IMR-90 (cell line): ENCODE measurements around the gene KCTD16. TPM values are rescaled to one million over a fixed set of nuclear protein-coding genes. Genes with fewer than 3 reads are reported as not detected.

Experiments used
- ATAC-seq: fragments of 200-7000 bp; cut with Tn5 transposase; 2 replicates; pipeline ENCODE4 v1.9.1; 2020; ENCODE audit warnings: low read depth, mild to moderate bottlenecking, moderate library complexity
- BruUV-seq: library from RNA; stranded (reverse); fragments of 400-500 nt; replicated peaks from 2 replicates; lab custom pipeline; 2021; lab: Mats Ljungman, UMichigan
- CTCF ChIA-PET: fragments of 300-600 bp; formaldehyde crosslinking; extraction: SDS; loops from one replicate; lab custom pipeline; 2021; ENCODE audit warnings: antibody characterized with exemption; lab: Yijun Ruan, JAX
- POLR2A ChIA-PET: fragments of 300-600 bp; sonication (Branson Sonifier 250); formaldehyde crosslinking; loops from one replicate; lab custom pipeline; 2022; ENCODE audit warnings: antibody characterized with exemption; ENCODE audit not compliant: unreplicated experiment; lab: Charles Lee
- DNase-seq: peaks from one replicate; pipeline ENCODE4 v3.0.0; 2013
- H2AFZ ChIP-seq: replicated peaks from 2 replicates; pipeline ENCODE3; 2013; ENCODE audit warnings: low read length, mild to moderate bottlenecking; ENCODE audit not compliant: poor library complexity
- H2AK5ac ChIP-seq: 2 replicates; pipeline ENCODE4 v1.6.1; 2013; ENCODE audit warnings: low read depth, low read length, inconsistent platforms
- H2AK9ac ChIP-seq: replicated peaks from 2 replicates; pipeline ENCODE3; 2013; ENCODE audit warnings: mild to moderate bottlenecking, low read depth, low read length, moderate library complexity; ENCODE audit not compliant: poor library complexity
- H2BK120ac ChIP-seq: 2 replicates; pipeline ENCODE4 v1.6.1; 2013; ENCODE audit warnings: low read depth, low read length, inconsistent platforms
- H2BK15ac ChIP-seq: 3 replicates; pipeline ENCODE4 v1.6.1; 2013; ENCODE audit warnings: low read depth, low read length, inconsistent platforms
- H2BK20ac ChIP-seq: 2 replicates; pipeline ENCODE4 v1.6.1; 2013; ENCODE audit warnings: low read depth, mild to moderate bottlenecking, inconsistent platforms, low read length, moderate library complexity
- H2BK5ac ChIP-seq: 2 replicates; pipeline ENCODE4 v1.6.1; 2013; ENCODE audit warnings: mild to moderate bottlenecking, low read depth, low read length, inconsistent platforms; ENCODE audit not compliant: poor library complexity, severe bottlenecking
- H3K14ac ChIP-seq: replicated peaks from 2 replicates; pipeline ENCODE4 v1.6.1; 2013; ENCODE audit warnings: low read depth, low read length, inconsistent platforms
- H3K18ac ChIP-seq: 2 replicates; pipeline ENCODE4 v1.6.1; 2013; ENCODE audit warnings: low read depth, low read length, control low read depth
- H3K23ac ChIP-seq: 2 replicates; pipeline ENCODE4 v1.6.1; 2013; ENCODE audit warnings: low read depth, low read length, inconsistent platforms
- H3K27ac ChIP-seq: 2 replicates; pipeline ENCODE4 v1.5.1; 2013; ENCODE audit warnings: mild to moderate bottlenecking, control low read depth, low read length; ENCODE audit not compliant: insufficient read depth
- H3K27me3 ChIP-seq: 2 replicates; pipeline ENCODE4 v1.6.1; 2013; ENCODE audit warnings: low read length; ENCODE audit not compliant: control insufficient read depth, insufficient read depth
- H3K36me3 ChIP-seq: 2 replicates; pipeline ENCODE4 v1.6.1; 2013; ENCODE audit warnings: low read length, mixed read lengths; ENCODE audit not compliant: control insufficient read depth, insufficient read depth
- H3K4ac ChIP-seq: 2 replicates; pipeline ENCODE4 v1.6.1; 2013; ENCODE audit warnings: low read depth, low read length, inconsistent platforms
- H3K4me1 ChIP-seq: 2 replicates; pipeline ENCODE4 v1.6.1; 2013; ENCODE audit warnings: low read length, mixed read lengths; ENCODE audit not compliant: control insufficient read depth, insufficient read depth
- H3K4me2 ChIP-seq: 2 replicates; pipeline ENCODE4 v1.6.1; 2013; ENCODE audit warnings: low read depth, mild to moderate bottlenecking, control low read depth, low read length, moderate library complexity
- H3K4me3 ChIP-seq: 2 replicates; pipeline ENCODE4 v1.5.1; 2013; ENCODE audit warnings: low read depth, mild to moderate bottlenecking, control low read depth, low read length, moderate library complexity; ENCODE audit not compliant: insufficient read depth
- H3K56ac ChIP-seq: 2 replicates; pipeline ENCODE4 v1.6.1; 2013; ENCODE audit warnings: low read length, inconsistent platforms; ENCODE audit not compliant: insufficient read depth; ENCODE audit errors: extremely low read depth
- H3K79me1 ChIP-seq, 2 experiments: 2 replicates each; pipeline ENCODE4 v1.6.1; 2013; ENCODE audit warnings: low read length in 2 of 2, inconsistent platforms in 1 of 2, low read depth in 1 of 2
- H3K9ac ChIP-seq: 2 replicates; pipeline ENCODE4 v1.6.1; 2013; ENCODE audit warnings: low read depth, low read length, control low read depth
- H3K9me1 ChIP-seq: 2 replicates; pipeline ENCODE4 v1.6.1; 2013; ENCODE audit warnings: low read length, inconsistent platforms; ENCODE audit not compliant: insufficient read depth
- H3K9me3 ChIP-seq: 2 replicates; pipeline ENCODE4 v1.6.1; 2013; ENCODE audit warnings: low read length; ENCODE audit not compliant: control insufficient read depth, insufficient read depth
- H4K20me1 ChIP-seq: 2 replicates; pipeline ENCODE4 v1.6.1; 2013; ENCODE audit warnings: low read length, inconsistent platforms; ENCODE audit not compliant: insufficient read depth
- H4K5ac ChIP-seq: 2 replicates; pipeline ENCODE4 v1.6.1; 2013; ENCODE audit warnings: mild to moderate bottlenecking, low read depth, low read length, control low read depth
- H4K8ac ChIP-seq, 2 experiments: 2 replicates each; pipeline ENCODE4 v1.6.1; 2013; ENCODE audit warnings: low read depth in 2 of 2, low read length in 2 of 2, control low read depth in 1 of 2, inconsistent platforms in 1 of 2
- H4K91ac ChIP-seq: 2 replicates; pipeline ENCODE4 v1.6.1; 2013; ENCODE audit warnings: low read depth, low read length, inconsistent platforms; ENCODE audit not compliant: insufficient read depth
- BHLHE40 ChIP-seq: fragments of 150-350 bp; IDR thresholded peaks from 2 replicates; pipeline ENCODE4 v1.6.1; 2016; ENCODE audit warnings: mild to moderate bottlenecking, low read depth, low read length
- CEBPB ChIP-seq: IDR thresholded peaks from 2 replicates; pipeline ENCODE4 v1.6.1; 2012; ENCODE audit warnings: low read depth, low read length, improper control_type of control experiment
- CHD1 ChIP-seq: IDR thresholded peaks from 2 replicates; pipeline ENCODE4 v1.6.1; 2012; ENCODE audit warnings: low read depth, low read length, improper control_type of control experiment
- FOS ChIP-seq: fragments of 150-350 bp; IDR thresholded peaks from 2 replicates; pipeline ENCODE4 v1.6.1; 2016; ENCODE audit warnings: low read depth, low read length
- MAFK ChIP-seq: IDR thresholded peaks from 2 replicates; pipeline ENCODE4 v1.6.1; 2012; ENCODE audit warnings: low read depth, low read length, improper control_type of control experiment
- MAZ ChIP-seq: IDR thresholded peaks from 2 replicates; pipeline ENCODE4 v1.6.1; 2012; ENCODE audit warnings: low read depth, mild to moderate bottlenecking, low read length, improper control_type of control experiment, moderate library complexity, borderline replicate concordance
- MXI1 ChIP-seq: IDR thresholded peaks from 2 replicates; pipeline ENCODE4 v1.6.1; 2012; ENCODE audit warnings: low read depth, mild to moderate bottlenecking, low read length, moderate library complexity, borderline replicate concordance
- NFE2L2 ChIP-seq: fragments of 150-350 bp; IDR thresholded peaks from 2 replicates; pipeline ENCODE4 v1.6.1; 2016; ENCODE audit warnings: low read depth, mild to moderate bottlenecking, low read length
- POLR2A ChIP-seq: IDR thresholded peaks from 2 replicates; pipeline ENCODE4 v1.6.1; 2012; ENCODE audit warnings: mild to moderate bottlenecking, low read depth, low read length
- RAD21 ChIP-seq: IDR thresholded peaks from 2 replicates; pipeline ENCODE4 v1.6.1; 2012; ENCODE audit warnings: low read length, improper control_type of control experiment
- RCOR1 ChIP-seq: IDR thresholded peaks from 2 replicates; pipeline ENCODE4 v1.6.1; 2012; ENCODE audit warnings: mild to moderate bottlenecking, low read length, improper control_type of control experiment; ENCODE audit not compliant: insufficient replicate concordance
- RFX5 ChIP-seq: IDR thresholded peaks from 2 replicates; pipeline ENCODE4 v1.8.0; 2012; ENCODE audit warnings: low read depth, mild to moderate bottlenecking, low read length, moderate library complexity
- SMC3 ChIP-seq: fragments of 150-350 bp; IDR thresholded peaks from 2 replicates; pipeline ENCODE4 v1.6.1; 2016; ENCODE audit warnings: low read depth, mild to moderate bottlenecking, antibody characterized with exemption, low read length, moderate library complexity
- WGBS, 2 experiments: methylation state at CpG; one replicate each; pipeline versions ENCODE4 v1.1.5 to v1.1.7; 2013; ENCODE audit warnings: missing lambda C conversion rate in 2 of 2; ENCODE audit not compliant: insufficient read length in 1 of 2; ENCODE audit errors: extremely low coverage in 2 of 2; 5-methylcytosine and 5-hydroxymethylcytosine counted together
- dilution Hi-C: fragments of 300-500 bp; cut with HindIII; formaldehyde crosslinking; loops from one replicate; pipeline ENCODE4 v1.14.3; 2018; ENCODE audit warnings: low sequenced_read_pairs; ENCODE audit not compliant: unreplicated experiment
- in situ Hi-C: fragments of 300-500 bp; cut with MboI; formaldehyde crosslinking; loops from 3 replicates; pipeline ENCODE4 v1.14.3; 2019; ENCODE audit warnings: low sequenced_read_pairs, inconsistent platforms, mixed read lengths
- intact Hi-C: fragments of 100-400 bp; cut with micrococcal nuclease; formaldehyde crosslinking; loops from 2 replicates; pipeline ENCODE4 v1.10.0; 2022
- polyA plus RNA-seq, 3 experiments: library from polyadenylated mRNA; depleted of rRNA; stranded (reverse); fragments of >200 nt; gene quantifications; 2 replicates each; pipeline ENCODE4 v1.2.3, GENCODE V29; 2012; ENCODE audit warnings: low replicate concordance in 1 of 3
- total RNA-seq: library from RNA; depleted of rRNA; stranded (reverse); fragments of >200 nt; gene quantifications from 2 replicates; pipeline ENCODE4 v1.2.3, GENCODE V29; 2012
- TF ChIP-seq, protein P1 (sequence below): conservative IDR thresholded peaks from 2 replicates; pipeline ENCODE4 v1.5.1; 2012; ENCODE audit warnings: mild to moderate bottlenecking, low read depth, low read length, improper control_type of control experiment
- TF ChIP-seq, protein P2 (sequence below): fragments of 150-350 bp; IDR thresholded peaks from 2 replicates; pipeline ENCODE4 v1.6.1; 2016; ENCODE audit warnings: low read depth, mild to moderate bottlenecking, low read length, moderate library complexity, borderline replicate concordance
- TF ChIP-seq, protein P3 (sequence below): fragments of 150-350 bp; IDR thresholded peaks from 2 replicates; pipeline ENCODE4 v1.6.1; 2017; ENCODE audit warnings: mild to moderate bottlenecking, antibody characterized with exemption, low read length, low read depth

KCTD16 gene
- total and polyA plus RNA-seq, 2 of the 4 experiments (the other 2 are of a cell fraction): 0.43 to 1.1 TPM

DNA sequence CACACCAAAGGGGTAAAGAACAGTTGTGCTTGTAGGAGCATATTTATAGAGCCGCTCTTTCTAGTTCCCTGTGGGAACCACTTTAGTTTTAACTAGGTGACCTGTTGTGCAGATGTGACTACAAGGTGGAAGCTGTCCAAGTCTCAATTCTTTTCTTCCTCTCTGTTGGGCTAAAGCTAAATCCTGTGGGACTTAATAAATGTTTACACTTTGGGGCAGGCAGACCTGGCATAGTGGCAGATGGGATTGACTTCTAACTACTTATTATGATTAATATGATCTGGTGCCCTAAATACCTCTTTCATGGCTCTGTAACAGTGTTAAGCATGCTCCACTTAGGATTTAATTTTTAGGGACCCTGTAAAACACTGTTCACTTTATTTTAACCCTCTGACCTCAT lies 265.3 kb downstream of the KCTD16 start:
- Histone ChIP-seq H3K9me3 (no peaks in the 10 kb centered on the region), H3K27ac (no peak overlapping the region), H2BK120ac (no peak overlapping the region), H4K91ac (no peak overlapping the region), H4K8ac (no peak overlapping the region), H4K5ac (no peak overlapping the region), H3K4me3 (no peak overlapping the region), H3K18ac (no peak overlapping the region), H3K56ac (no peak overlapping the region), H3K79me1 (no peaks in the 10 kb centered on the region), H3K36me3 (no peaks in the 10 kb centered on the region), H2BK5ac (no peak overlapping the region), H3K23ac (no peak overlapping the region), H2BK20ac (no peak overlapping the region), H3K27me3 (no peaks in the 10 kb centered on the region), H2AK5ac (no peak overlapping the region), H2AK9ac (no peak overlapping the region), H3K9ac (no peak overlapping the region), H3K4ac (no peak overlapping the region), H3K4me1 (no peaks in the 10 kb centered on the region), H3K14ac (no peak overlapping the region), H3K4me2 (no peak overlapping the region), H2AFZ (no peak overlapping the region), H3K9me1 (no peaks in the 10 kb centered on the region), H4K20me1 (no peaks in the 10 kb centered on the region), H2BK15ac (no peak overlapping the region)
- ChIA-PET POLR2A (no interaction called here), CTCF (no interaction called here)
- ATAC-seq (no peak), DNase-seq (no peak)
- in situ Hi-C loops (no loop called here), intact Hi-C loops (no loop called here), dilution Hi-C loops (no loop called here)
- TF ChIP-seq MXI1 (no peak), MAZ (no peak), POLR2A (no peak), BHLHE40 (no peak), RCOR1 (no peak), CHD1 (no peak), NFE2L2 (no peak), RFX5 (no peak), RAD21 (no peak), MAFK (no peak), CEBPB (no peak), SMC3 (no peak), FOS (no peak)
- TF ChIP-seq, protein P1, sequence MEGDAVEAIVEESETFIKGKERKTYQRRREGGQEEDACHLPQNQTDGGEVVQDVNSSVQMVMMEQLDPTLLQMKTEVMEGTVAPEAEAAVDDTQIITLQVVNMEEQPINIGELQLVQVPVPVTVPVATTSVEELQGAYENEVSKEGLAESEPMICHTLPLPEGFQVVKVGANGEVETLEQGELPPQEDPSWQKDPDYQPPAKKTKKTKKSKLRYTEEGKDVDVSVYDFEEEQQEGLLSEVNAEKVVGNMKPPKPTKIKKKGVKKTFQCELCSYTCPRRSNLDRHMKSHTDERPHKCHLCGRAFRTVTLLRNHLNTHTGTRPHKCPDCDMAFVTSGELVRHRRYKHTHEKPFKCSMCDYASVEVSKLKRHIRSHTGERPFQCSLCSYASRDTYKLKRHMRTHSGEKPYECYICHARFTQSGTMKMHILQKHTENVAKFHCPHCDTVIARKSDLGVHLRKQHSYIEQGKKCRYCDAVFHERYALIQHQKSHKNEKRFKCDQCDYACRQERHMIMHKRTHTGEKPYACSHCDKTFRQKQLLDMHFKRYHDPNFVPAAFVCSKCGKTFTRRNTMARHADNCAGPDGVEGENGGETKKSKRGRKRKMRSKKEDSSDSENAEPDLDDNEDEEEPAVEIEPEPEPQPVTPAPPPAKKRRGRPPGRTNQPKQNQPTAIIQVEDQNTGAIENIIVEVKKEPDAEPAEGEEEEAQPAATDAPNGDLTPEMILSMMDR: no peak
- TF ChIP-seq, protein P2, sequence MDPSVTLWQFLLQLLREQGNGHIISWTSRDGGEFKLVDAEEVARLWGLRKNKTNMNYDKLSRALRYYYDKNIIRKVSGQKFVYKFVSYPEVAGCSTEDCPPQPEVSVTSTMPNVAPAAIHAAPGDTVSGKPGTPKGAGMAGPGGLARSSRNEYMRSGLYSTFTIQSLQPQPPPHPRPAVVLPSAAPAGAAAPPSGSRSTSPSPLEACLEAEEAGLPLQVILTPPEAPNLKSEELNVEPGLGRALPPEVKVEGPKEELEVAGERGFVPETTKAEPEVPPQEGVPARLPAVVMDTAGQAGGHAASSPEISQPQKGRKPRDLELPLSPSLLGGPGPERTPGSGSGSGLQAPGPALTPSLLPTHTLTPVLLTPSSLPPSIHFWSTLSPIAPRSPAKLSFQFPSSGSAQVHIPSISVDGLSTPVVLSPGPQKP: no peak
- TF ChIP-seq, protein P3, sequence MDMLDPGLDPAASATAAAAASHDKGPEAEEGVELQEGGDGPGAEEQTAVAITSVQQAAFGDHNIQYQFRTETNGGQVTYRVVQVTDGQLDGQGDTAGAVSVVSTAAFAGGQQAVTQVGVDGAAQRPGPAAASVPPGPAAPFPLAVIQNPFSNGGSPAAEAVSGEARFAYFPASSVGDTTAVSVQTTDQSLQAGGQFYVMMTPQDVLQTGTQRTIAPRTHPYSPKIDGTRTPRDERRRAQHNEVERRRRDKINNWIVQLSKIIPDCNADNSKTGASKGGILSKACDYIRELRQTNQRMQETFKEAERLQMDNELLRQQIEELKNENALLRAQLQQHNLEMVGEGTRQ: no peak
- whole genome bisulfite sequencing, 2 experiments: no CpG with 5 or more reads among the region's 1 CpG
- BruUV-seq: no TSS peak
